Prostate gland (tissue), 2 donors: ENCODE results near the gene PRKAG2. TPM values are rescaled to one million over a fixed set of nuclear protein-coding genes. Genes with fewer than 3 reads are reported as not detected.

Experiments
- DNase-seq: peaks from one replicate; pipeline ENCODE4 v3.0.0-alpha.2; 2019; ENCODE audit warnings: low spot score
- H3K27ac ChIP-seq, 2 donors: fragments of 200-600 bp; sonication (generic); 2 replicates each; pipeline ENCODE4 v1.5.1; 2017 to 2019
- H3K27me3 ChIP-seq: fragments of 200-600 bp; sonication (generic); replicated peaks from 2 replicates; pipeline ENCODE4 v1.5.1; 2019; ENCODE audit not compliant: insufficient read depth
- H3K36me3 ChIP-seq, 2 donors: fragments of 200-600 bp; sonication (generic); 1 replicate in 1 of 2; 2 replicates in 1 of 2; pipeline versions ENCODE4 v1.5.1 to v1.8.1; 2017 to 2019
- H3K4me1 ChIP-seq: fragments of 200-600 bp; sonication (generic); replicated peaks from 2 replicates; pipeline ENCODE4 v1.5.1; 2019
- H3K4me3 ChIP-seq, 2 donors: fragments of 200-600 bp; sonication (generic); 2 replicates each; pipeline ENCODE4 v1.5.1; 2017 to 2019
- H3K9me3 ChIP-seq: fragments of 200-600 bp; sonication (generic); 2 replicates; pipeline ENCODE4 v1.5.1; 2017
- POLR2A ChIP-seq: fragments of 450-650 bp; IDR thresholded peaks from one replicate; pipeline ENCODE4 v1.6.1; 2016; ENCODE audit warnings: antibody characterized with exemption, mild to moderate bottlenecking
- POLR2AphosphoS5 ChIP-seq: sonication (generic); formaldehyde crosslinking; IDR thresholded peaks from one replicate; pipeline ENCODE4 v1.6.1; 2017; ENCODE audit warnings: antibody characterized with exemption
- WGBS: methylation state at CpG from one replicate; pipeline ENCODE4 v1.1.5; 2018; 5-methylcytosine and 5-hydroxymethylcytosine counted together
- intact Hi-C: fragments of 100-400 bp; cut with DNase I; formaldehyde crosslinking; loops from one replicate; pipeline ENCODE4 v1.14.2; 2022
- total RNA-seq, 2 donors: library from RNA; depleted of rRNA; stranded (reverse); fragments of >200 nt; gene quantifications; one replicate each; pipeline ENCODE4 v1.1.0, GENCODE V29; 2016
- TF ChIP-seq, protein P1 (sequence below), 4 experiments: fragments of 200-600 bp in 2 of 4; fragments of 450-650 bp in 2 of 4; sonication (generic) in 2 of 4; IDR thresholded peaks; 1 replicate in 3 of 4; 2 replicates in 1 of 4; pipeline ENCODE4 v1.5.1; 2016 to 2019; ENCODE audit warnings: antibody characterized with exemption in 4 of 4, mild to moderate bottlenecking in 2 of 4, moderate library complexity in 2 of 4

PRKAG2 gene
- total RNA-seq, 2 donors from 2014 or later: 31.6 to 38.1 TPM

DNA sequence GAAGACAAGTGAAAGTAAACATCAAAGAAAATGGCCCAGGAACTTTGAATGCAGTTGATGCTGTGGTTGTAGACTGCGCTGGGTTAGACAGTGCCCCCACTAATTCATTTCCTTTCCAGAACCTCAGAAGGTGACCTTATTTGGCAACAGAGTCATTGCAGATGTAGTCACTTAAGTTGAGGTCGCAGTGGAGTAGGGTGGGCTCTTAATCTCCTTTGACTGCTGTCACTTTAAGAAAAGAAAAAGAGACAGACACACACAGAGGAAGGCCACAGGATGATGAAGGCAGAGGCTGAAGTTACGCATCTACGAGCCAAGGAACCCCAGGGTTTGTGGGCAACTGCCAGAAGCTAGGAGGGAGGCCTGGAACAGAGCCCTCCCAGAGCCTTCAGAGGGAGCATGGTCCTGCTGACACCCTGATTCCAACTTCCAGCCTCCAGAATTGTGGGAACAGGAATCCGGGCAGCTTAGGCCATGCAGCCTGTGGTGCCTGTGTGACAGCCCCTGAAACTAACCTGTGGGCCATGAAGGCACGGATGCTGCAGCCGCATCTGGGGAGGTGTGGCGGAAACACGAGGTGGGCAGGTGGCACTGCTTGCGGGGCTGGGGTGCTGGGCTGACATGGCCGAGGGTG, 107.6 kb downstream of the PRKAG2 start:
- Histone ChIP-seq H3K27ac (no peak overlapping the region), H3K27me3 (no peaks in the 10 kb centered on the region), H3K4me1 (no peaks in the 10 kb centered on the region), H3K9me3 (no peaks in the 10 kb centered on the region), H3K4me3 (no peak overlapping the region), H3K36me3 (no peaks in the 10 kb centered on the region)
- intact Hi-C loops: no loop called here
- TF ChIP-seq, protein P1, sequence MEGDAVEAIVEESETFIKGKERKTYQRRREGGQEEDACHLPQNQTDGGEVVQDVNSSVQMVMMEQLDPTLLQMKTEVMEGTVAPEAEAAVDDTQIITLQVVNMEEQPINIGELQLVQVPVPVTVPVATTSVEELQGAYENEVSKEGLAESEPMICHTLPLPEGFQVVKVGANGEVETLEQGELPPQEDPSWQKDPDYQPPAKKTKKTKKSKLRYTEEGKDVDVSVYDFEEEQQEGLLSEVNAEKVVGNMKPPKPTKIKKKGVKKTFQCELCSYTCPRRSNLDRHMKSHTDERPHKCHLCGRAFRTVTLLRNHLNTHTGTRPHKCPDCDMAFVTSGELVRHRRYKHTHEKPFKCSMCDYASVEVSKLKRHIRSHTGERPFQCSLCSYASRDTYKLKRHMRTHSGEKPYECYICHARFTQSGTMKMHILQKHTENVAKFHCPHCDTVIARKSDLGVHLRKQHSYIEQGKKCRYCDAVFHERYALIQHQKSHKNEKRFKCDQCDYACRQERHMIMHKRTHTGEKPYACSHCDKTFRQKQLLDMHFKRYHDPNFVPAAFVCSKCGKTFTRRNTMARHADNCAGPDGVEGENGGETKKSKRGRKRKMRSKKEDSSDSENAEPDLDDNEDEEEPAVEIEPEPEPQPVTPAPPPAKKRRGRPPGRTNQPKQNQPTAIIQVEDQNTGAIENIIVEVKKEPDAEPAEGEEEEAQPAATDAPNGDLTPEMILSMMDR (IDR thresholded peaks at IDR 0.05): no peak
- TF ChIP-seq POLR2A (no peak), POLR2AphosphoS5 (no peak)
- no peak for DNase-seq
- 80% methylated on average over 11 of the region's 11 CpGs for WGBS

DNA sequence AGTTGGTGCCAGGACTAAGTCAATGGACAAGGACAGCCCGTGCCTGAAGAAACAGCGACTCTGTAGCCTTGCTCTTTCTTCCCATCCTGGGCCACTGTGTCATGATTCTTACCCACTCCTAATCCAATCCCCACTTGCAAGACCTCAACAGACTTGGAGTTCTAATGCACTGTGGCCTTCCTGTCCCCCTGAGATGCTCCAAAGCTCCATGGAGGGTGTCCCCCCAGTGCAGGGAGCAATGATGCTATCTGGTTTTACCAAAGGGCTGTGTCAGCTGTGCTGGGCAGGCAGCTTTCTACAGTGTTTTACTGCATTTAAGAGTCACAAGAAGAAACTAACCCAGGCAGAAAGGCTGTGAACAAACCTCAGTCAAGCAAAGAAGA, 108.1 kb downstream of the PRKAG2 start:
- Histone ChIP-seq H3K27me3 (no peaks in the 10 kb centered on the region), H3K4me1 (no peaks in the 10 kb centered on the region), H3K36me3 (no peaks in the 10 kb centered on the region), H3K9me3 (no peaks in the 10 kb centered on the region), H3K4me3 (no peak overlapping the region), H3K27ac (no peak overlapping the region)
- no peak for TF ChIP-seq POLR2AphosphoS5
- TF ChIP-seq POLR2A: no peak
- TF ChIP-seq, protein P1 (IDR thresholded peaks at IDR 0.05): no peak
- WGBS: 81% methylated on average over 2 of the region's 2 CpGs
- no peak for DNase-seq
- intact Hi-C loops: no loop called here

DNA sequence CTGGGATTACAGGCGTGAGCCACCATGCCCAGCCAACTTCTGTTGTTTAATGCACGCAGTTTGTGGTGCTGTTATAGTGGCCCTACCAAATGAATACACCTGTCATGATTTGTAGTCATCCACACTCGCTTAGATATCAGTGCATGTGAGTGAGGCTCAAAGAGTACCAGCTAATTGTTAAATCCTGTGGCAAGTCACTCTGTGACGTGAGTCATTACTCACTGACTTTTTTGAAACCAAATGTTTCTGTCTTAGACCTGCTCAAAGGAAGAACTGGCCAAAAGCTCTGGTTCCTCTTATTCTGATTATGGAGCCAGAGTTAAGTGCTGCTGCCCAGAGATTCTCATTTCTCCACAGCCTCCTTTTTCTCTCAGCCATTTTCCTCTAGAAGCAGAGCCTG, 109.4 kb downstream of the PRKAG2 start:
- intact Hi-C loops: no loop called here
- Histone ChIP-seq H3K27ac (no peak overlapping the region), H3K27me3 (no peaks in the 10 kb centered on the region), H3K36me3 (no peaks in the 10 kb centered on the region), H3K4me1 (no peaks in the 10 kb centered on the region), H3K9me3 (no peaks in the 10 kb centered on the region), H3K4me3 (no peak overlapping the region)
- no peak for DNase-seq
- TF ChIP-seq POLR2AphosphoS5: no peak
- TF ChIP-seq POLR2A: no peak
- TF ChIP-seq, protein P1 (IDR thresholded peaks at IDR 0.05): no peak
- WGBS: 93% methylated on average over 4 of the region's 4 CpGs

DNA sequence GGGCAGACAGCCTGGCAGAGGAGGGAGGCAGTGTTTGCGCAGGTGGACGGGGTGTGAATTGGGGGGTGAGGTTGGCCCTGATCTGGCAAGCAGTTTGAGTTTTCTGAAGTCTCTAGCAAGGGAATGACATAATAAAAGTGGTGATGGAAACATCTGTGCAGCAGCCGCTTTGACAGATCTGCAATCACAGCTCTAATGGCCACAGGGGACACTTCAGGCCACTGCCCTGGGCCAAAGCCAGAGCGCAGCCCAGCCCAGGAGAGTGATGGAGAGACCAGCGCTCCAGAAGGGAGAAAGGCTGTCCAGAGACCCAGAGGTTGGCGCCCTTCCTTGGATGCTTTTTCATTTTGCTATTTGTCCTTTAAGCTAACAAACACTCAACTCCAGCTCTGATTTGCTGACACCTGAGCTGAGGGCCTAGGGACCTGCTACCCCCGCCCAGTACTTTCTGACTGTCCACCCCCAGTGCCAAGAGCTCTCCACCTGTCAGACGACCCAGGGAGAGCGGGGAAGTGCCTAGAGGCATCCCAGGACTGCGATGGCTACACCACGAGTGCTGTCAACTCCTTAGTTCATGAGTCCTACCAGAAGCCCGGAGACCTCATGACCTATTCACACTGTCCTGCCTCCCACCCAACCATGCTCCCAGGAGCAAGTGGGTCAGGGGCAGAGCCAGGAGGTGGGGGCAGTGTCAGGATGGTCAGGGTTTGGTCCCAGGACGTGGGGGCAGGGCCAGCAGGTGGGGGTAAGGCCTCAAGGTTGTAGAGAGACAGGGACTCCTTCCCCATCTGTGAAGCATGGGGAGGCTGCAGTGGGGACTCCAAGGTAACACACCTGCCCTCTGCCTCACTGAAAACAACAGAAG, 112.6 kb downstream of the PRKAG2 start:
- no peaks in the 10 kb centered on the region for H3K27me3 ChIP-seq
- 79% methylated on average over 13 of the region's 13 CpGs for WGBS
- intact Hi-C loops: no loop called here
- DNase-seq: no peak
- H3K36me3 ChIP-seq: no peaks in the 10 kb centered on the region
- TF ChIP-seq, protein P1 (IDR thresholded peaks at IDR 0.05): no peak
- no peak for TF ChIP-seq POLR2AphosphoS5
- no peak overlapping the region for H3K27ac ChIP-seq
- no peaks in the 10 kb centered on the region for H3K9me3 ChIP-seq
- no peaks in the 10 kb centered on the region for H3K4me1 ChIP-seq
- H3K4me3 ChIP-seq: no peak overlapping the region
